Parathyroid adenoma (tissue), 2 donors: ENCODE data around the gene CAND2.

Source experiments
- H2AFZ ChIP-seq: fragments of 300-600 bp; sonication (generic); one replicate; pipeline ENCODE4 v1.7.0; 2017; ENCODE audit warnings: antibody characterized with exemption, mild to moderate bottlenecking
- H3K27ac ChIP-seq: fragments of 300-600 bp; sonication (generic); one replicate; pipeline ENCODE4 v1.7.0; 2017
- H3K27me3 ChIP-seq: fragments of 300-600 bp; sonication (generic); one replicate; pipeline ENCODE4 v1.7.0; 2017; ENCODE audit warnings: low read length; ENCODE audit not compliant: control insufficient read depth, insufficient read depth
- H3K36me3 ChIP-seq: fragments of 300-600 bp; sonication (generic); one replicate; pipeline ENCODE4 v1.7.0; 2017; ENCODE audit warnings: low read length; ENCODE audit not compliant: control insufficient read depth, insufficient read depth
- H3K4me1 ChIP-seq: fragments of 300-600 bp; sonication (generic); one replicate; pipeline ENCODE4 v1.7.0; 2017; ENCODE audit warnings: control low read depth
- H3K4me2 ChIP-seq: fragments of 300-600 bp; sonication (generic); one replicate; pipeline ENCODE4 v1.7.0; 2017; ENCODE audit warnings: low read length
- H3K4me3 ChIP-seq: fragments of 300-600 bp; sonication (generic); one replicate; pipeline ENCODE4 v1.7.0; 2017; ENCODE audit warnings: low read depth, low read length
- H3K79me2 ChIP-seq: fragments of 300-600 bp; sonication (generic); one replicate; pipeline ENCODE4 v1.7.0; 2017; ENCODE audit warnings: control low read depth
- H3K9ac ChIP-seq: fragments of 300-600 bp; sonication (generic); one replicate; pipeline ENCODE4 v1.7.0; 2017; ENCODE audit warnings: mild to moderate bottlenecking
- H3K9me3 ChIP-seq: fragments of 300-600 bp; sonication (generic); one replicate; pipeline ENCODE4 v1.7.0; 2017; ENCODE audit warnings: low read length; ENCODE audit not compliant: control insufficient read depth
- TF ChIP-seq, protein P1 (sequence below): fragments of 300-600 bp; sonication (generic); IDR thresholded peaks from one replicate; pipeline ENCODE4 v1.7.0; 2017; ENCODE audit warnings: antibody characterized with exemption, mild to moderate bottlenecking
- donor health status: primary hyperparathyroidism.

The CAND2 gene

DNA sequence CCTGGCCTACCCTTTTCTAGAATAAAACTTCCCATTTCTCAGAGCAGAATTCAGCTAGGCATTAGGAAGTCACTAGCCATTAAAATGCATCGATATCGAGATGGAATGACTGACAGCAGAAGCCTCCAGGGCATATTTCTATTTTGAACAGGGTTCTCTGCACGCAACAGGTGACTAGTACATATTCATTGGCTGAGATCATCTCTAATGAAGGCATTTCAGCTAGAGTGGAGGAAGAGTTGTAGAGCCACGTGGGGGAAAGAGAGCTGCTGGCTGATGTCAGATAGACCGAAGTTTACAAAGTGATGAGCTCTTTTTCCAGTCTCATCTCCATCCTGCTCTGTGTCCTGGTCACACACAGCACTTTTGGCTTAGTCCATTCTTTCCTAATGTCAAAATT lies 44.9 kb upstream of the CAND2 start:
- no peak overlapping the region for H3K9ac ChIP-seq
- no peaks in the 10 kb centered on the region for H3K36me3 ChIP-seq
- H3K4me2 ChIP-seq: no peak overlapping the region
- H3K79me2 ChIP-seq: no peaks in the 10 kb centered on the region
- no peak overlapping the region for H3K27ac ChIP-seq
- H3K4me1 ChIP-seq: peaks cover 4% of the 10 kb centered on the region
- no peaks in the 10 kb centered on the region for H3K9me3 ChIP-seq
- no peak overlapping the region for H2AFZ ChIP-seq
- H3K4me3 ChIP-seq: no peak overlapping the region
- H3K27me3 ChIP-seq: no peaks in the 10 kb centered on the region
- TF ChIP-seq, protein P1, sequence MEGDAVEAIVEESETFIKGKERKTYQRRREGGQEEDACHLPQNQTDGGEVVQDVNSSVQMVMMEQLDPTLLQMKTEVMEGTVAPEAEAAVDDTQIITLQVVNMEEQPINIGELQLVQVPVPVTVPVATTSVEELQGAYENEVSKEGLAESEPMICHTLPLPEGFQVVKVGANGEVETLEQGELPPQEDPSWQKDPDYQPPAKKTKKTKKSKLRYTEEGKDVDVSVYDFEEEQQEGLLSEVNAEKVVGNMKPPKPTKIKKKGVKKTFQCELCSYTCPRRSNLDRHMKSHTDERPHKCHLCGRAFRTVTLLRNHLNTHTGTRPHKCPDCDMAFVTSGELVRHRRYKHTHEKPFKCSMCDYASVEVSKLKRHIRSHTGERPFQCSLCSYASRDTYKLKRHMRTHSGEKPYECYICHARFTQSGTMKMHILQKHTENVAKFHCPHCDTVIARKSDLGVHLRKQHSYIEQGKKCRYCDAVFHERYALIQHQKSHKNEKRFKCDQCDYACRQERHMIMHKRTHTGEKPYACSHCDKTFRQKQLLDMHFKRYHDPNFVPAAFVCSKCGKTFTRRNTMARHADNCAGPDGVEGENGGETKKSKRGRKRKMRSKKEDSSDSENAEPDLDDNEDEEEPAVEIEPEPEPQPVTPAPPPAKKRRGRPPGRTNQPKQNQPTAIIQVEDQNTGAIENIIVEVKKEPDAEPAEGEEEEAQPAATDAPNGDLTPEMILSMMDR: no peak

DNA sequence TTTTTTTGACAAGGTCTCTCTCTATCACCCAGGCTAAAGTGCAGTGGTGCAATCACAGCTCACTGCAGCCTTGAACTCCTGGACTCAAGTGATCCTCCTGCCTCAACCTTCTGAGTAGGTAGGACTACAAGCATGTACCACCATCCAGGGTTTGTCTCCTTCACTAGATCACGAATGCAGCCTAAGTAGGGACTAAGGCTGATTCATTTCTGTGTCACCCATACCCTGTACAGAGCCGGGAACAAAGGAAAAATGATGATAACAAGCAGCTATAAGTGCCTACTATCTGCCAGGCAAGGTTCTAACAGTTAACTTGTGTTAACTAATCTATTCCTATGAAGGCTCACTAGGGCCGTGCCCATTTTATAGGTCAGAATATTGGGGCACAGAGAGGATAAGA lies 44.4 kb upstream of the CAND2 start:
- H2AFZ ChIP-seq: no peak overlapping the region
- TF ChIP-seq, protein P1: no peak
- H3K4me2 ChIP-seq: no peak overlapping the region
- H3K27me3 ChIP-seq: no peaks in the 10 kb centered on the region
- no peaks in the 10 kb centered on the region for H3K9me3 ChIP-seq
- no peaks in the 10 kb centered on the region for H3K79me2 ChIP-seq
- no peaks in the 10 kb centered on the region for H3K36me3 ChIP-seq
- peaks cover 4% of the 10 kb centered on the region for H3K4me1 ChIP-seq
- H3K27ac ChIP-seq: no peak overlapping the region
- no peak overlapping the region for H3K9ac ChIP-seq
- no peak overlapping the region for H3K4me3 ChIP-seq

DNA sequence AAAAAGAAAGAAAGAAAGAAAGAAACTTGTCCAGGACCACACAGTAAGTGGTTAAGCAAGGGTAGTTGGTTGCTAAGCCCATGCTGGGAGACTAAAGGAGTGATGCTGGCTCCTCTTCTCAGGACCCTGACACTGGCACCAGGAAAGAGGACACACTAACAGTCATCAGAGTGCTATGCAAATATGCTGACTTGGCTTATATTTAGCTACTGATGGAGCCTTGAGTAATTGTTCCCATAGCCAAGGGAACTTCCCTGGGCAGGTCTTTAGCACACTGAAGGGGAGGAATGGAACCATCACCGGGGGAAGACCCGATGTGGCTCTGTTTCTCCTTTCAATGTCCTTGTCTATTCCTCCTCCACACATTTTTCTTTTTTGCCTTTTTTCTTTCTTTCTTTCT lies 43.7 kb upstream of the CAND2 start:
- no peaks in the 10 kb centered on the region for H3K9me3 ChIP-seq
- H3K27ac ChIP-seq: no peak overlapping the region
- H3K4me1 ChIP-seq: peaks cover 4% of the 10 kb centered on the region
- TF ChIP-seq, protein P1: no peak
- no peak overlapping the region for H3K4me2 ChIP-seq
- no peak overlapping the region for H3K4me3 ChIP-seq
- no peaks in the 10 kb centered on the region for H3K79me2 ChIP-seq
- no peak overlapping the region for H2AFZ ChIP-seq
- no peaks in the 10 kb centered on the region for H3K27me3 ChIP-seq
- no peaks in the 10 kb centered on the region for H3K36me3 ChIP-seq
- no peak overlapping the region for H3K9ac ChIP-seq

DNA sequence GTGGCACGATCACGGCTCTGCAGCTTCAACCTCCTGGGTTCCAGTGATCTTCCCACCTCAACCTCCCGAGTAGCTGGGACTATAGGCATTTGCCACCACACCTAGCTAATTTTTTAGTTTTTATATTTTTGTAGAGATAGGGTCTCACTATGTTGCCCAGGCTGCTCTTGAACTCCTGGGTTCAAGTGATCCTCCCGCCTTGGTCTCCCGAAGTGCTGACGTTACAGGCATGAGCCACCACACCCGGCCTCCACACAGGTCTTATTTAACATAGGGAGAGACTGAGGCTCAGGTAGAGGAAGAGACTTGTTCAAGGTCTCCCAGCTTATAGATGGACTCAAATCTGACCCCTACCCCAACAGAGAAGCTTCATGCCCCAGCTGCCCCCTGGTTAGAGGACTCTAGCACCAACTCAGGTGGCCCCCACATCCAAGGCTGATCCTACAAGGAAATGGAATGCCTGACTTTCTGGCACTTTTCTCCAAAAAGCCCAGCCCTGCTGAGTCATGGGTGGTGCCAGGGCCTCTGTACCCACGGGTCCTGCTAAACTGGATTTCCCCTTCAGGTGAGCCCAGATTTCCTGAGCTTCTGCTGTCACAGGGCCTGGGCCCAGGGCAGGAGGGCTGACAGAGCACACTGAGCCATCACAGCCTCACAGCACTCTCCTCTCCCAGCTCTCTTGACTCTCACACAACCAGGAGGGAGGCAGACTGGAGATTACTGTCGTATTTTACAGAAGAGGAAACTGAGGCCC lies 43.0 kb upstream of the CAND2 start:
- no peaks in the 10 kb centered on the region for H3K36me3 ChIP-seq
- H3K79me2 ChIP-seq: no peaks in the 10 kb centered on the region
- no peaks in the 10 kb centered on the region for H3K9me3 ChIP-seq
- H3K4me1 ChIP-seq: peaks cover 8% of the 10 kb centered on the region
- no peak overlapping the region for H2AFZ ChIP-seq
- H3K9ac ChIP-seq: no peak overlapping the region
- H3K4me2 ChIP-seq: no peak overlapping the region
- TF ChIP-seq, protein P1: no peak
- H3K27ac ChIP-seq: no peak overlapping the region
- H3K4me3 ChIP-seq: no peak overlapping the region
- no peaks in the 10 kb centered on the region for H3K27me3 ChIP-seq

DNA sequence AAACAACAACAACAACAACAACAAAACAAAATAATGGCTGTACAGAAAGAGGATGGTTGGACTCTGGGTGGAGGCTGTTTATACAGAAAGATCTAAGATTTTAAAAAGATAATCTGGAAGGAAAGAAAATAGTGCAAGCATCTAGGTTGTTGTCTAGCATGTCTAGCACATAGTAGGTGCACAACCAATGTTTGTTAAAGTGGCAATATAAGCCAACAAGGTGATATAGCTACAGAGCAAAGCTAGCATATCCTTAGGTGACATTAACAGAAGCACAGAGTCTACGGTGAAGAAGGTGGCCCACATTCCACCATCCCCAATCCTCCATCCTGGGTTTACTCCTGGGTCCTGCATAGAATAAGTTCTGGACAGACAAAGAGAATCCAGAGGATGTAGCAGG lies 42.2 kb upstream of the CAND2 start:
- Histone ChIP-seq H3K9me3 (no peaks in the 10 kb centered on the region), H3K27ac (no peak overlapping the region)
- TF ChIP-seq, protein P1: no peak

More for the DNA sequence above, 42.2 kb upstream of the CAND2 start:
- H3K36me3 ChIP-seq: no peaks in the 10 kb centered on the region
- H3K9ac ChIP-seq: no peak overlapping the region
- peaks cover 15% of the 10 kb centered on the region for H3K4me1 ChIP-seq
- no peak overlapping the region for H3K4me3 ChIP-seq
- no peak overlapping the region for H3K4me2 ChIP-seq
- H3K79me2 ChIP-seq: no peaks in the 10 kb centered on the region
- no peak overlapping the region for H2AFZ ChIP-seq
- H3K27me3 ChIP-seq: no peaks in the 10 kb centered on the region
